IgD-negative memory B cell (primary cell): ENCODE measurements around the gene KCNAB2. TPM values are rescaled to one million over a fixed set of nuclear protein-coding genes. Genes with fewer than 3 reads are reported as not detected.

ENCODE experiments used
- H3K27ac Mint-ChIP-seq, 3 donors: one replicate each; pipeline ENCODE4 v1.8.0; 2020 to 2022; ENCODE audit warnings: mild to moderate bottlenecking in 3 of 3, mixed read lengths in 3 of 3, moderate library complexity in 1 of 3
- H3K27me3 Mint-ChIP-seq: one replicate; pipeline ENCODE4 v1.8.0; 2021; ENCODE audit warnings: mixed read lengths
- H3K36me3 Mint-ChIP-seq: one replicate; pipeline ENCODE4 v1.8.0; 2020; ENCODE audit warnings: mild to moderate bottlenecking, mixed read lengths
- H3K4me1 Mint-ChIP-seq, 3 donors: one replicate each; pipeline ENCODE4 v1.8.0; 2020 to 2022; ENCODE audit warnings: mixed read lengths in 3 of 3, mild to moderate bottlenecking in 1 of 3
- H3K4me3 Mint-ChIP-seq, 4 donors: one replicate each; pipeline ENCODE4 v1.8.0; 2020 to 2022; ENCODE audit warnings: mild to moderate bottlenecking in 4 of 4, mixed read lengths in 4 of 4, moderate library complexity in 3 of 4
- H3K9me3 Mint-ChIP-seq, 3 donors: one replicate each; pipeline ENCODE4 v1.8.0; 2020 to 2021; ENCODE audit warnings: mixed read lengths in 3 of 3, mild to moderate bottlenecking in 1 of 3
- polyA plus RNA-seq: library from polyadenylated mRNA; unstranded; fragments of 300-500 nt; fragmentation: Illumina TruSeq; gene quantifications from one replicate; pipeline ENCODE4 v1.2.3, GENCODE V29; 2021

KCNAB2 gene
- polyA plus RNA-seq = 20.4 TPM

- Mint-ChIP-seq H3K4me3 (no peak within 1 kb of the TSS), H3K36me3 (no peaks in the 10 kb centered on the region), H3K4me1 (peaks cover 0 to 4% (median 0%) of the 10 kb centered on the region in 3 donors)
Measured at GRCh38 chr1:6045561-6045960, at the start of gene KCNAB2. KCNAB2 (plus strand) TSS chr1:6045888; CDS start chr1:6051537, 5,649 bp downstream.

GRCh38 chr1:5996641-5997270 is 48.9 kb upstream of the KCNAB2 start:
- peaks cover 17 to 19% (median 19%) of the 10 kb centered on the region in 3 donors for H3K4me1 Mint-ChIP-seq
- H3K27me3 Mint-ChIP-seq = peaks cover 2% of the 10 kb centered on the region
- H3K9me3 Mint-ChIP-seq = no peaks in the 10 kb centered on the region
- H3K4me3 Mint-ChIP-seq = no peak overlapping the region
- no peak overlapping the region for H3K27ac Mint-ChIP-seq
- H3K36me3 Mint-ChIP-seq = no peaks in the 10 kb centered on the region

More at GRCh38 chr1:6045561-6045960, at the start of gene KCNAB2:
- H3K27ac Mint-ChIP-seq = peak within 1 kb of the TSS in 1 of 3 donors; percentile 73
- H3K9me3 Mint-ChIP-seq = no peaks in the 10 kb centered on the region
- no peaks in the 10 kb centered on the region for H3K27me3 Mint-ChIP-seq

- H3K4me3 Mint-ChIP-seq = peak overlapping the region in 1 of 4 donors; percentile 78
Measured at GRCh38 chr1:5997316-5997715, 48.4 kb upstream of the KCNAB2 start.

GRCh38 chr1:5998051-5998905 is 47.4 kb upstream of the KCNAB2 start:
- Mint-ChIP-seq H3K36me3 (no peaks in the 10 kb centered on the region), H3K27me3 (peaks cover 1% of the 10 kb centered on the region), H3K9me3 (no peaks in the 10 kb centered on the region), H3K4me1 (peaks cover 12 to 15% (median 15%) of the 10 kb centered on the region in 3 donors), H3K27ac (peak overlapping the region in 1 of 3 donors; percentile 63), H3K4me3 (peak overlapping the region in 1 of 4 donors; percentile 78)

More at GRCh38 chr1:5997316-5997715, 48.4 kb upstream of the KCNAB2 start:
- H3K9me3 Mint-ChIP-seq = no peaks in the 10 kb centered on the region
- no peak overlapping the region for H3K27ac Mint-ChIP-seq
- H3K27me3 Mint-ChIP-seq = peaks cover 2% of the 10 kb centered on the region
- H3K4me1 Mint-ChIP-seq = peaks cover 15 to 19% (median 19%) of the 10 kb centered on the region in 3 donors
- no peaks in the 10 kb centered on the region for H3K36me3 Mint-ChIP-seq

- no peaks in the 10 kb centered on the region for H3K9me3 Mint-ChIP-seq
- H3K27me3 Mint-ChIP-seq = no peaks in the 10 kb centered on the region
- H3K36me3 Mint-ChIP-seq = no peaks in the 10 kb centered on the region
- H3K4me1 Mint-ChIP-seq = peaks cover 9 to 11% (median 10%) of the 10 kb centered on the region in 3 donors
- H3K4me3 Mint-ChIP-seq = no peak overlapping the region
- no peak overlapping the region for H3K27ac Mint-ChIP-seq
Measured at GRCh38 chr1:5998906-5999301, 46.8 kb upstream of the KCNAB2 start.

GRCh38 chr1:5999711-6000443 is 45.8 kb upstream of the KCNAB2 start:
- Mint-ChIP-seq H3K4me3 (no peak overlapping the region), H3K9me3 (no peaks in the 10 kb centered on the region), H3K36me3 (no peaks in the 10 kb centered on the region), H3K27ac (no peak overlapping the region), H3K4me1 (peaks cover 1 to 2% (median 1%) of the 10 kb centered on the region in 3 donors), H3K27me3 (no peaks in the 10 kb centered on the region)

GRCh38 chr1:6000444-6001288 is 45.0 kb upstream of the KCNAB2 start:
- Mint-ChIP-seq H3K4me1 (peaks cover 0 to 2% (median 0%) of the 10 kb centered on the region in 3 donors), H3K4me3 (no peak overlapping the region), H3K9me3 (no peaks in the 10 kb centered on the region), H3K36me3 (no peaks in the 10 kb centered on the region), H3K27me3 (no peaks in the 10 kb centered on the region), H3K27ac (no peak overlapping the region)

GRCh38 chr1:6001992-6002576 is 43.6 kb upstream of the KCNAB2 start:
- Mint-ChIP-seq H3K4me3 (no peak overlapping the region), H3K9me3 (no peaks in the 10 kb centered on the region), H3K27ac (no peak overlapping the region), H3K36me3 (no peaks in the 10 kb centered on the region), H3K4me1 (peaks cover 0 to 2% (median 0%) of the 10 kb centered on the region in 3 donors), H3K27me3 (no peaks in the 10 kb centered on the region)

- Mint-ChIP-seq H3K27ac (no peak overlapping the region), H3K4me1 (peaks cover 0 to 2% (median 0%) of the 10 kb centered on the region in 3 donors)
Measured at GRCh38 chr1:6002714-6003501, 42.8 kb upstream of the KCNAB2 start.

GRCh38 chr1:6003568-6004411 is 41.9 kb upstream of the KCNAB2 start:
- Mint-ChIP-seq H3K4me1 (peaks cover 0 to 2% (median 0%) of the 10 kb centered on the region in 3 donors), H3K36me3 (no peaks in the 10 kb centered on the region), H3K27ac (no peak overlapping the region), H3K9me3 (no peaks in the 10 kb centered on the region), H3K4me3 (no peak overlapping the region), H3K27me3 (no peaks in the 10 kb centered on the region)

More at GRCh38 chr1:6002714-6003501, 42.8 kb upstream of the KCNAB2 start:
- H3K4me3 Mint-ChIP-seq = no peak overlapping the region
- H3K36me3 Mint-ChIP-seq = no peaks in the 10 kb centered on the region
- H3K27me3 Mint-ChIP-seq = no peaks in the 10 kb centered on the region
- H3K9me3 Mint-ChIP-seq = no peaks in the 10 kb centered on the region

GRCh38 chr1:6004412-6005123 is 41.1 kb upstream of the KCNAB2 start:
- peaks cover 0 to 4% (median 0%) of the 10 kb centered on the region in 3 donors for H3K4me1 Mint-ChIP-seq
- H3K4me3 Mint-ChIP-seq = no peak overlapping the region
- no peak overlapping the region for H3K27ac Mint-ChIP-seq
- no peaks in the 10 kb centered on the region for H3K9me3 Mint-ChIP-seq
- H3K27me3 Mint-ChIP-seq = no peaks in the 10 kb centered on the region
- no peaks in the 10 kb centered on the region for H3K36me3 Mint-ChIP-seq

- peaks cover 0 to 4% (median 0%) of the 10 kb centered on the region in 3 donors for H3K4me1 Mint-ChIP-seq
- H3K27ac Mint-ChIP-seq = no peak overlapping the region
- H3K9me3 Mint-ChIP-seq = no peaks in the 10 kb centered on the region
- H3K36me3 Mint-ChIP-seq = no peaks in the 10 kb centered on the region
- H3K27me3 Mint-ChIP-seq = no peaks in the 10 kb centered on the region
- no peak overlapping the region for H3K4me3 Mint-ChIP-seq
Measured at GRCh38 chr1:6005276-6005917, 40.3 kb upstream of the KCNAB2 start.
